CMK (cell line): ENCODE results near the gene FXYD2.

Experiments used
- DNase-seq: peaks from one replicate; pipeline ENCODE4 v3.0.0-alpha.2; 2010; ENCODE audit warnings: low read depth

FXYD2 gene

GRCh38 chr11:117835576-117835975 lies 11.0 kb upstream of the FXYD2 start:
- no peak for DNase-seq

DNA sequence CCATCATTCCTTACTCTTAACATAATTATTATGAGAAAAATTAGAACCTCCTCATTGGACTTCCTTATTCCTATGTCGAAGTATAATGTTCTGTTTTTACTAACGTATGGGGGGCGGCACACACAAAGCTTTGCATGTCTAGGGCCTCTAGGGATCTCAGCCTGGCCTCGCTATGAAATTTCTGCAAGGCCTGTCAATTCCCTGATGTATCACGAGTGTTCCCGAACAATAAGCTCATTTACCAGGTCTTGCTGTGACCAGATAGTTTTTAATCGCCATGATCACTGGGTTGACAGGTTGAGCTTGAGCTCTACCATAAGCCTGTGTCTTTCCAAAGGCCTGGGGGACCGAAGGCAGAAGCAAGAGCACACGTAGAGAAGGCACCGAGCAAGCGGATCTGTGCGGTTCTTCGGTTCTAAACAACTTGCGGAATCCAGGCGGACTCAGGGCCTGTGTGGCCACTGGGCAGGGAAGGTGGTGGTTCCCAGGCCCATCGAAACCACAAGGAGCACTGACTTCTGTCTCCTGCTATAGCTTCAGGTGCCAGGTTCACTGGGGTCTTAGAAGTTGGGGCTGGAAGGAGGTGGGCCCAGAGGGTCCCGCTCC lies 10.4 kb upstream of the FXYD2 start:
- no peak for DNase-seq

DNA sequence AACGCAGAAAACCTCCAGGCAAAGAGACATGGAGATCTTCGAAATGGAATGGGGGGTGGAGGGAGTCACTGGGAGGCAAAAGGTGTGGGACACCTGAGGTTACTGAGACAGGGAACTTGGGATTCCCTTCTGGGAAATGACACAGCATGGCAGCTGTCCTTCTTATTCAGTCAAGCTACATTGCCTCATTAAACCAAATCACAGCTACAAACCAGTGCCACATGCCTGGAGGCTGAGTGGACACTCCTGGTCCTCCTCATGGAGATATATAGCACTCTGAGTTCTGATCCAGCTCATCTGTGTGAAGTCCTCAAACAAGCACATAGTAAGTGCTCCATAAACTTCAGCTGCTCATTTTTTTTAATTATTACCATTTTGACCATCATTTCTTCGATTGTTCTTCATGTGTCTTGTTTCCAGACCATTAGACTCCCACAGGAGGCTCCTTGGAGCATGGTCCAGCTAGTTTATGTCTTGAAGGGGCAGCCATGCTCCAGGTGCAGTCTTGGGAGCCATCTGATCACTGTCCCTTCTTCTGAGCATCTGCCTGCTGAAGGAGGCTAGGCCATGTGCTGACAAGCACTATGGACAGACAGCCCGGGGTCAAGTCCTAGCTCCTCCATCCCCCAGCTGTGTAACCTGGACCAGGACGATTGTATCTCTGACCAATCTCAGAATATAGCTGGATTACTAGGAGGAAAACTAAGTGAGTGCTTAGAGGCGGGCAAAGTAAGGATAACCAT lies 9.7 kb upstream of the FXYD2 start:
- DNase-seq: no peak

- no peak for DNase-seq
Measured at GRCh38 chr11:117833401-117833891, 8.9 kb upstream of the FXYD2 start.

DNA sequence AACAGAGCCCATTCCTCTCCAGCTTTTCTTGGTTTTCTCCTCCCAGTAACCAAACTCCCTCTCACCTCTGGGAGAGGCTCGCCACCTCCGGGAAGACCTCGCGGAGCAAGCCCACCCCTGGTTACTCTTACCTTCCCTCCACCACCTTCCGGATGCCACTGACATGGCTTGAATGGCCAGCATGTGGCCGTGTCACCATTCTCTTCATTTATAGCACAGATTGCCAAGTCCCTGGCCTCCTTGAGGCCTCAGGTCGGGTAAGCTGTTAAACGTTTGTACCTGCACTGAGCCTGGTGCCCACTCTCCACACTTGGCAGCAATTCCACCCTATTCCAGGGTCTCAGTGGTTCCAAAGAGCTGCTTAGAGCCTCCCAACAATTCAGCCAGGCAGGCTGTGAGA lies 8.0 kb upstream of the FXYD2 start:
- no peak for DNase-seq

- no peak for DNase-seq
Measured at GRCh38 chr11:117831661-117832415, 7.3 kb upstream of the FXYD2 start.

- no peak for DNase-seq
Measured at GRCh38 chr11:117830674-117831351, 6.3 kb upstream of the FXYD2 start.

GRCh38 chr11:117830072-117830471 lies 5.5 kb upstream of the FXYD2 start:
- no peak for DNase-seq

DNA sequence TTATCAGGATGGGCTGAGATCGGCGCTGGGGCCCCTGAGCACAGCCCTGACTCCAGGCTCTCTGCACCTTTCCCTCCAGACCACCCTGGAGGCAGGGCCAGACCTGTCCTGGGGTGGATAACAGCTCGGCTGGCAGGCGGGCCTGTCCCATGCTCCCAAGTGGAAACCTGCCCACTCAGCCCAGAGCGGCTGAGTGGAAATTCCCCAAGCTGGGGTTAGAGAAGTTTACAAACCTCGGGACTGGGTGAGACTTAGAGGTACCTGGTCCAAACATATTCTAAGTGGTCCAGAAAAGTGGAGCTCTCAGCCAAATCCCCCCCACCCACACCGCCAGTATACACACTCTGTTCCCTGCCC lies 4.8 kb upstream of the FXYD2 start:
- no peak for DNase-seq

GRCh38 chr11:117828611-117829368 lies 4.2 kb upstream of the FXYD2 start:
- DNase-seq: no peak

DNA sequence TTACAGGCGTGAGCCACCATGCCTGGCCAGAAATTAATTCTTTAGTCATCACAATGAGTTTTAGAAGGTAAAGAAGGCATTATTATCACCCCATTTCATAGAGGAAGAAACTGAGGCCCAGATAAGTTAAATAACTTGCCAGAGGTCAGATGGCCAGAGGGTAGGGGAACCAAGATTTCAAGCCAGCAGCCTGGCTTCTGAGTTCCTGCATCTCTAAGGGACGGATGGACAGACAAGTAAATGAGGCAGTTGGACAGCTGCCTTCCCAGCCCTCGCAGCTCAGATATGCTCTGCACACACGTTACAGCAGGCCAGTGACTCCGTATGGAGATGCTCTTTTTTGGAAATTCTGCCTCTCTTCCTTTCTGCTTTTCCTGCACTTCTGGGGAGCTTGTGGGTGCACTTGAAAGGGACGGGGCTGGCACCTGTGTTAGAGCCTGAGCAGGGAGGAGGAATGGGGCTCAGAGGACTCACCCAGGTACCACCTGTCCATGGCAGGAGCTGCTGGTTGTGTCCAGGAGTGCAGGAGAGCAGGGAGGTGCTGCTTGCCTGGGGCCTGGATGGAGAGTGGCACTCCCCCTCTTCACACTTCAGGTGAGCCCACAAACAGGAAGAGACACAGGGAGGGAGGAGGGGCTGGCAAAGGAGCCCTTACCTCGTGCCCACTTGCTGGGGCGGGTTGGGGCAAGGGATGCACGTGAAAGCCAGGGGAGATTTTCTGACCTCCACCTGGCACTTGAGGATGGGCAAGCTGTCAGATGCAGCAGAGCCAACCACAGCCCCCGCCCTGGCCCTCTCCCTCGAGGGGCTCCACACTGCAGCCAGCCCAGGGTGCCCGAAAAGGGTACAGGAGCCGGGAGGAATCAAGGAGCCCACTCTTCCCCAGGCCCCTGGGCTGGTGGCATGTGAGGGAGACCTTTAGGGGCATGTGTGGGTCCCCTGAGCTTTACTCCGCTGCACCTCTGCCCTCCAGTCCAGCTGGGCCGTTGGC lies 3.3 kb upstream of the FXYD2 start:
- DNase-seq: no peak

GRCh38 chr11:117826832-117827231 lies 2.3 kb upstream of the FXYD2 start:
- DNase-seq: no peak

DNA sequence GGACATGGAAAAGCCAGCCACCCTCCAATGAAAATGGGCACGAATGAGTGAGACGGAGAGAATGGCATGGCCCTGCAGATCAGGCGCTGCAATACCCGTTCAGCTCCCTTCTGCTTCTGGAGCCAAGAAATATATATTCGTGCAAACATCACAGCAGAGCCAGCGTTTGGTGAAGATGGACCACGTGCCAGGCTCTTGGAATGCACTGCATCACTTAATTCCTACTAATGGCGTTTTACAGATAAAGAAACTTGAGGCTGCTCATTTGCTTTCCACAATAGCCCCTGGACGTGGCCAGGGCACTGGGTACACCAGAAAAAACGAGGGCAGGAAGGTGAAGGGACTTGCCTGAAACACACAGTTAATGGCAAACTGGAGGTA lies 1.6 kb upstream of the FXYD2 start:
- DNase-seq: no peak

DNA sequence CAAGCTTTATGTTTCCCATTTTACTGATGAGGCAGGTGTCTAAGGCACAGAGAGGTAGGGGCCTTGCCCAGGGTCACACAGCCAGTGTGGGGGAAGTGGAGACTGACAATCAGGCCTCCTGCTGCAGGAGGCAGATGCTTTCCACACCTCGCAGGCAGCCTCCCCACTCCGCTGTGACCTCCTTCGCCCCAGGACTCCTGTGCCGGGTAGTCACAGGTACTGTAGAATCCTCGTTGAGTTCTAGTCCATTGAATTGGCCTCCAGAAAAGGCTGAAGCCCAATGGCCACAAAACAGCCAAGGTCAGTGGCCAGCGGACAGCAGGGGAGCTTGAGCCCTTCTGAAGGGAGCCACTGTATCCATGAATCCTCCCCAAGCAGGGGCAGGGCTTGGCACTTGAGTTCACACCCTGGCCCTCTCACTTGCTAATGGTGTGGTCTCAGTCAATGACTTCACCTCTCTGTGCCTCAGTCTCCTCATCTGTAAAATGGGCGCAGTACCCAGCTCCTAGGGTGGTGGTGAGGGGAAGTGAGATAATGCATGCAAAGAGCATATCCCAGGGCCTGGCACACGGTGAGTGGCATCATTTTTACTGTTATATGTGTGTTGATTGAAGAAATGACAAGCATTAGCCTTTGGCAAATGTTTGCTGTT lies 1.1 kb upstream of the FXYD2 start:
- no peak for DNase-seq

- DNase-seq: no peak
Measured at GRCh38 chr11:117823946-117824420, 561 bp downstream of the FXYD2 start.

GRCh38 chr11:117823294-117823945 lies 1.1 kb downstream of the FXYD2 start:
- no peak for DNase-seq

GRCh38 chr11:117822074-117823033 lies 2.2 kb downstream of the FXYD2 start:
- DNase-seq: no peak

GRCh38 chr11:117821431-117821830 lies 3.1 kb downstream of the FXYD2 start:
- no peak for DNase-seq
